GM19324 (cell line): ENCODE results near the gene RSRP1.
"Not testable (repeated sequence)": the region's sequence is repeated elsewhere in the genome, so short reads cannot be mapped to it uniquely, and the experiment has no call there.

Source experiments
- ATAC-seq: cut with Tn5 transposase; IDR thresholded peaks from one replicate; pipeline ENCODE4 v1.9.1; 2021; ENCODE audit warnings: mild to moderate bottlenecking, moderate library complexity; ENCODE audit not compliant: unreplicated experiment, low FRiP score

RSRP1 gene, protein sequence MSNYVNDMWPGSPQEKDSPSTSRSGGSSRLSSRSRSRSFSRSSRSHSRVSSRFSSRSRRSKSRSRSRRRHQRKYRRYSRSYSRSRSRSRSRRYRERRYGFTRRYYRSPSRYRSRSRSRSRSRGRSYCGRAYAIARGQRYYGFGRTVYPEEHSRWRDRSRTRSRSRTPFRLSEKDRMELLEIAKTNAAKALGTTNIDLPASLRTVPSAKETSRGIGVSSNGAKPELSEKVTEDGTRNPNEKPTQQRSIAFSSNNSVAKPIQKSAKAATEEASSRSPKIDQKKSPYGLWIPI

GRCh38 chr1:25247024-25247828 is at the start of gene RSRP1:
TSS of gene RSRP1 (minus strand) at chr1:25247454. CDS start at chr1:25246963, 491 bp downstream.
- peak; percentile 90 for ATAC-seq

- not testable (repeated sequence) for ATAC-seq
Observed at GRCh38 chr1:25296501-25296900, 49.2 kb upstream of the RSRP1 start.

- not testable (repeated sequence) for ATAC-seq
Observed at GRCh38 chr1:25294889-25295826, 47.9 kb upstream of the RSRP1 start.

DNA sequence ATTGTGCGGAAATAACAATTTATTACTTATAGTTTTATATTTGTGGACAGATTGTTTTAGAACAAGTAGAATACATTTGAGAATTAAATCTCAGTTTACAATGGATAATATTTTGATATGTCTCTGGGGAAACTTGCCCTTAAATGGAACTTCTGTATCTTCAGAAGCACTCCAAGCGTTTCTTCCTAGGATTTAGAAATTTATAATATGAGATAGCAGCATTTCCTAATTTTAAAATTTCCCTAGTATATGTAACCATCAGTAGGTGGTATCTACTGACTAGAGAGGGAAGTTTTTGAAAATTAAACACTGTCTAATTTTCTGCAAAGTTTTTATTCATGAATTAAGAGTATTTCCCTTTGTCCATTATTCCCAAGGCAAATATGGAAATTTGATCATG is 46.2 kb upstream of the RSRP1 start:
- ATAC-seq = not testable (repeated sequence)

DNA sequence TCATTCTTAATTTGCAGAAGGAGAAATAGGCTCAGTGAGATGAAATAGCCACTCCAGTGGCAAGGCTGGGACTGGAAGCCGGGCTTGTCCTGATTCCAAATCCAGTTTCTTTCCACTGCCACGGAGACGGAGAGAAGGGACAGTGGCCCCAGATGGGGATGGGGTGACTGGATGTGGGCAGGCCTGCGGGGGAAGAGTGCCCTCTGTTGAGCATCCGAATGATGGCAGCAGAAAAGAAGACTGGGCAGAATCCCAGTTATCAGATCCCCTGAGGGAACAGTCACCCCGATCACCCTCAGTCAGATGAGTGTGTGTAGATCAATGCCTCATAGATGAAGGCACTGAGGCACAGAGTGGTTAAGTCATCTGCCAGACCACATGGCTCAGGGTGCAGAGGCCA is 42.8 kb upstream of the RSRP1 start:
- ATAC-seq = not testable (repeated sequence)

GRCh38 chr1:25288573-25289101 is 41.4 kb upstream of the RSRP1 start:
- not testable (repeated sequence) for ATAC-seq

DNA sequence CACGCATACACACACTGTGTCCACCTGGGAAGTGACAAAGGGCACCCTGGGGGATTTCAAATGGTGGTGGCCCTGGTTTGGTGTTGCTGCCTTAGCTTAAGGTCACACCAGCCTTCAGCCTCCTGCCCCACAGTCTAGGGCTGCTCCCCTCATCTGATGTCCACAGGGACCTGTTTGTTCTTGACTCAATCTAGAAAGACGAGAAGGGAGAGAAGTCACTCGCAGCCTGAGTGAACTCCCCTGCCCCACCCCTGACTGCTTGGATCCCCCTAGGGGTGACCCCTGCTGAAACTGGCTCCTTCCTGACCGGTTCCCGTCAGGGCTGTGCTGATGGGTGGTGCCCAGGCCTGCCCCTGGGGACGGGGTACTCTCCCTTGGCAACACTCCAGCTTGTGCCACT is 39.9 kb upstream of the RSRP1 start:
- not testable (repeated sequence) for ATAC-seq

DNA sequence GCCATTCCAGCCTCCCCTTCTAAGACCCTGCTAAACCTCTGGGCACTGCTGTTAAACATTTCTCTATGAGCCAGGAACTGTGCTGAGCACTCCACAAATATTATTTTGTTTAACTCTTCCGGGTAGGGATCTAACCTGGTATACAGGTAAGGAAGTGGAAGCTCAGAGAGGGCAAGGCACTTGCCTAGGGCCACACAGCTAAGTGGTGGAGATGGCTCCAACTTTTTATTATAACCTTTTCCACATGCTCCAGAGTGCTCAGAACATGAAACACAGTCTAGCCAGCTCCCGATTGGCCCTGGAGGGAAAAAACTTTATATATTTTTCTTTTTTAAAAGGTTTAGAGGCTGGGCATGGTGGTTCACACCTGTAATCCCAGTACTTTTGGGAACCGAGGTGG is 38.6 kb upstream of the RSRP1 start:
- ATAC-seq = not testable (repeated sequence)

GRCh38 chr1:25279693-25280111 is 32.4 kb upstream of the RSRP1 start:
- not testable (repeated sequence) for ATAC-seq

GRCh38 chr1:25278790-25279189 is 31.5 kb upstream of the RSRP1 start:
- not testable (repeated sequence) for ATAC-seq

GRCh38 chr1:25278358-25278757 is 31.1 kb upstream of the RSRP1 start:
- not testable (repeated sequence) for ATAC-seq

DNA sequence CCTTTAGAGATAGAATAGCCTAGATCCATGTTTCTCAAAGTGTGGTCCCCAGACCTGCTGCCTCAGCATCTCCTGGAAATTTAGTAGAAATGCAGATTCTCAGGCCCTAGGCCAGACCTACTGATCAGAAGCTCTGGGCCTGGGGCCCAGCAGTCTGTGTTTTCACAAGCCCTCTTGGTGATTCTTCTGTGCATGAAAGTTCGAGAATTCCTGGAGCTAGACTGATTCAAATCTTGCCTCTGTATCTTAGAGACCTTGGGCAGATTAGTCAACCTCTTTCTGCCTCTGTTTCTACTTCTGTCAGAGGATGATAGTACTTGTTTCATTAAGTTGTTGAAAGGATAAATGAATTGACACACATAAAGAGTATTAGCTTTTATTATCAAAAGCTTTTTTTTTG is 30.0 kb upstream of the RSRP1 start:
- ATAC-seq = not testable (repeated sequence)

- ATAC-seq = not testable (repeated sequence)
Observed at GRCh38 chr1:25275648-25276047, 28.4 kb upstream of the RSRP1 start.

GRCh38 chr1:25272238-25272637 is 25.0 kb upstream of the RSRP1 start, which contains the start of gene RHD:
TSS of gene RHD (plus strand) at chr1:25272509. CDS start at chr1:25272548, 39 bp downstream.
- ATAC-seq = not testable (repeated sequence)

DNA sequence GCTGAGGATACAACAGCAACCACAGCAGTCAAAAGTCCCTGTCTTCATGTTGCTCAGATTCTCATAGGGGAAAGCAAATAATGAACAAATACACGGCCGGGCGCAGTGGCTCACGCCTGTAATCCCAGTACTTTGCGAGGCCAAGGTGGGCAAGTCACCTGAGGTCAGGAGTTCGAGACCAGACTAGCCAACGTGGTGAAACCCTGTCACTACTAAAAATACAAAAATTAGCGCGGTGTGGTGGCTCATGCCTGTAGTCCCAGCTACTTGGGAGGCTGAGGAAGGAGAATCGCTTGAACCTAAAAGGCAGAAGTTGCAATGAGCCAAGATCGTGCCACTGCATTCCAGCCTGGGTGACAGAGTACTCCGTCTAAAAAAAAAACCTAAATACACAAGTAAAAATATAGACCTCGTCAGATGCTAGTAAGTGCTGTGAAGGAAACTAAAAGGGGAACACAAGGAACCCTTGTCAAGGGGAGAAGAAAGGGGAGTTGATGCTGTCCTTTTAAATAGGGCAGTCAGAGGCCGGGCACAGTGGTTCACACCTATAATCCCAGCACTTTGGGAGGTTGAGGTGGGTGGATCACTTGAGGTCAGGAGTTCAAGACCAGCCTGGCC is 21.0 kb upstream of the RSRP1 start:
- not testable (repeated sequence) for ATAC-seq

- ATAC-seq = peak; percentile 84
Observed at GRCh38 chr1:25267288-25268142, 20.3 kb upstream of the RSRP1 start.

DNA sequence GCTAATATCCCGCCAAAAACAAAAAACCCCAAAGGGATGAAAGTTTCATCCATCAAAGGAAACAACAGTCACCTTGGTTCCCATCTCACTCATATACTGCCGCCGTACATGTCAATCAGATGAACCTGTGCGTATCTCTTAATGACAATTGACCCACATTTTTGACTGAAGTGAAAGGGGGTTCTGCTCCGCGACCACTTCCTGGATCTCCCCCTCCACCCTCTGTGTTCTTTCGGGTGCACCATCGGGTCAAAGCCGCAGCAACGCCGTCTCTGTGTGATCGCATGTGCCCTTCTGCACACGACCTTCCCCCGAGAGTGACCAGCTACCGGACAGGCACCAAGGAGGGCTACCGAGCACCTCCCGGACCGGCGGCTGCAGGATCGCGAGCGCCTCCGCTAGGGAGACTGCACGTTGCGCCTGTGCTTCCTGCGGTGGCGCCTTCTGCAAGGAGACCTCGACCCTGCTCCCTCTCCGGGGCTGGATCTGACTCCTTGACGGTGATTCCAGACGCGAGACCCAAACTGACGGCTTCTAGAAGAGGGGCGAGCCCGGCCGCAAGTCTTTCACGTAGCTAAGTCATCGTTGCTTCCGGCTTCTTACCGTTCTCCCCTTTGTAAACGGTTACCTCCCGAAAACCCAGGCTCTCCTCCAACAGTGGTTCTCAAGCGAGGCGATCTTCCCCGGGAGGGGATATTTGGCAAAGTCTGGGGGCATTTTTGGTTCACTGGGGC is 19.5 kb upstream of the RSRP1 start:
- ATAC-seq = peak; percentile 11

GRCh38 chr1:25260336-25260735 is 13.1 kb upstream of the RSRP1 start:
- ATAC-seq = not testable (repeated sequence)
